Measurements from ENCODE around the gene GFOD2.
A peak's percentile ranks its signal among the peaks of the same experiment; 100 is the strongest.

- TF ChIP-seq, protein P1, sequence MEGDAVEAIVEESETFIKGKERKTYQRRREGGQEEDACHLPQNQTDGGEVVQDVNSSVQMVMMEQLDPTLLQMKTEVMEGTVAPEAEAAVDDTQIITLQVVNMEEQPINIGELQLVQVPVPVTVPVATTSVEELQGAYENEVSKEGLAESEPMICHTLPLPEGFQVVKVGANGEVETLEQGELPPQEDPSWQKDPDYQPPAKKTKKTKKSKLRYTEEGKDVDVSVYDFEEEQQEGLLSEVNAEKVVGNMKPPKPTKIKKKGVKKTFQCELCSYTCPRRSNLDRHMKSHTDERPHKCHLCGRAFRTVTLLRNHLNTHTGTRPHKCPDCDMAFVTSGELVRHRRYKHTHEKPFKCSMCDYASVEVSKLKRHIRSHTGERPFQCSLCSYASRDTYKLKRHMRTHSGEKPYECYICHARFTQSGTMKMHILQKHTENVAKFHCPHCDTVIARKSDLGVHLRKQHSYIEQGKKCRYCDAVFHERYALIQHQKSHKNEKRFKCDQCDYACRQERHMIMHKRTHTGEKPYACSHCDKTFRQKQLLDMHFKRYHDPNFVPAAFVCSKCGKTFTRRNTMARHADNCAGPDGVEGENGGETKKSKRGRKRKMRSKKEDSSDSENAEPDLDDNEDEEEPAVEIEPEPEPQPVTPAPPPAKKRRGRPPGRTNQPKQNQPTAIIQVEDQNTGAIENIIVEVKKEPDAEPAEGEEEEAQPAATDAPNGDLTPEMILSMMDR (IDR thresholded peaks at IDR 0.05) = peak in 1 of 5 experiments; percentile 12
- no peak for TF ChIP-seq POLR2AphosphoS5 (IDR thresholded peaks at IDR 0.05)
- TF ChIP-seq POLR2A (IDR thresholded peaks at IDR 0.05) = no peak
- no peak for TF ChIP-seq EP300 (IDR thresholded peaks at IDR 0.05; ENCODE audit: low read depth)
These were observed 55.8 kb downstream of the GFOD2 start for GRCh38 chr16:67663151-67663876.

Data from transverse colon (tissue), 4 donors.